OCI-LY3 (cell line): ENCODE measurements around the gene ZNF304.

Experiments
- EZH2phosphoT487 ChIP-seq: fragments of 200-600 bp; shearing (Covaris generic); IDR thresholded peaks from 2 replicates; pipeline ENCODE4 v1.6.1; 2018; ENCODE audit warnings: antibody characterized with exemption, mixed run types, low read depth
- TF ChIP-seq, protein P1 (sequence below): fragments of 200-600, 300-600 bp; sonication (generic); IDR thresholded peaks from 2 replicates; pipeline ENCODE4 v1.5.1; 2014; ENCODE audit warnings: antibody characterized with exemption, low read length, low read depth

- TF ChIP-seq, protein P1, sequence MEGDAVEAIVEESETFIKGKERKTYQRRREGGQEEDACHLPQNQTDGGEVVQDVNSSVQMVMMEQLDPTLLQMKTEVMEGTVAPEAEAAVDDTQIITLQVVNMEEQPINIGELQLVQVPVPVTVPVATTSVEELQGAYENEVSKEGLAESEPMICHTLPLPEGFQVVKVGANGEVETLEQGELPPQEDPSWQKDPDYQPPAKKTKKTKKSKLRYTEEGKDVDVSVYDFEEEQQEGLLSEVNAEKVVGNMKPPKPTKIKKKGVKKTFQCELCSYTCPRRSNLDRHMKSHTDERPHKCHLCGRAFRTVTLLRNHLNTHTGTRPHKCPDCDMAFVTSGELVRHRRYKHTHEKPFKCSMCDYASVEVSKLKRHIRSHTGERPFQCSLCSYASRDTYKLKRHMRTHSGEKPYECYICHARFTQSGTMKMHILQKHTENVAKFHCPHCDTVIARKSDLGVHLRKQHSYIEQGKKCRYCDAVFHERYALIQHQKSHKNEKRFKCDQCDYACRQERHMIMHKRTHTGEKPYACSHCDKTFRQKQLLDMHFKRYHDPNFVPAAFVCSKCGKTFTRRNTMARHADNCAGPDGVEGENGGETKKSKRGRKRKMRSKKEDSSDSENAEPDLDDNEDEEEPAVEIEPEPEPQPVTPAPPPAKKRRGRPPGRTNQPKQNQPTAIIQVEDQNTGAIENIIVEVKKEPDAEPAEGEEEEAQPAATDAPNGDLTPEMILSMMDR = no peak
- TF ChIP-seq EZH2phosphoT487 = no peak
Observed at GRCh38 chr19:57395710-57396109, 44.6 kb downstream of the ZNF304 start.
